Erythroblast (primary cell): ENCODE data around the gene C1RL.

Experiments used
- GATA1 ChIP-seq: IDR thresholded peaks from 2 replicates; pipeline ENCODE4 v1.6.1; 2011; ENCODE audit warnings: low read depth, mild to moderate bottlenecking, control low read depth, low read length, moderate library complexity
- POLR2A ChIP-seq: IDR thresholded peaks from 2 replicates; pipeline ENCODE4 v1.6.1; 2011; ENCODE audit warnings: mild to moderate bottlenecking, low read length

DNA sequence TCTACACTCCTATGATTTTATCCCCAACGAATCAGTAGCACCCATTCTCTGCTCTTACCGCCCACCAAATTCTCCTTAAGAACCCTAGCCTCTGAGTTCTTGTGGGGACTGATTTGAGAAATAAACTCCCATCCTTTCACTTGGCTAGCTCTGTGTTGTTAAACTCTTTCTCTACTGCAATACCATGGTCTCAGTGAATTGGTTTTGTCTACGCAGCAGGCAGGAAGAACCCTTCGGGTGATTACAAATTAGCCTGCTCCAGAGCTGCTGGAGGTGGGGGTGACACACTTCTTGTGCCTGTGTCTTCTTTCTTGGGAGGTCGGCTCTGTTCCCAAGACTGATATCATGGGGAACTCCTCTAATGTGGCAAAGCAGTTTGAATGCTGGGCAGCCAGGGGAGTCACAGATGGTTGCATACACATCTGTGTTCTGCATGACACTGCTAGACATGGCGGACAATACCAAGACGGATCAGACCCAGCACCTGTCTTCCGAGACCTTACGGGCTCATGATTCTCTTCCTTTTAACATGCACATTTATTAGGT lies 50.1 kb downstream of the C1RL start:
- no peak for TF ChIP-seq POLR2A
- no peak for TF ChIP-seq GATA1
